Liver (tissue), 3 donors: Measurements from ENCODE around the gene SAMD5.

Experiments used
- EGR1 ChIP-seq, 2 donors: IDR thresholded peaks; 2 replicates each; pipeline ENCODE4 v1.6.1; 2016 to 2018; ENCODE audit warnings: antibody characterized with exemption in 2 of 2, low read depth in 2 of 2
- JUND ChIP-seq, 2 donors: IDR thresholded peaks; 2 replicates each; pipeline ENCODE4 v1.6.1; 2016; ENCODE audit warnings: antibody characterized with exemption in 2 of 2
- RAD21 ChIP-seq, 2 donors: IDR thresholded peaks; 2 replicates each; pipeline ENCODE4 v1.6.1; 2016; ENCODE audit warnings: antibody characterized with exemption in 2 of 2, mild to moderate bottlenecking in 2 of 2
- TAF1 ChIP-seq: conservative IDR thresholded peaks from 2 replicates; pipeline ENCODE4 v1.6.1; 2016; ENCODE audit warnings: antibody characterized with exemption, mild to moderate bottlenecking
- TF ChIP-seq, protein P1 (sequence below): fragments of 150-350 bp; IDR thresholded peaks from 2 replicates; pipeline ENCODE4 v1.5.1; 2017; ENCODE audit warnings: improper control_type of control experiment, low read depth, low read length; ENCODE audit not compliant: missing input control
- donor health status: healthy.
- donor health status: healthy.

DNA sequence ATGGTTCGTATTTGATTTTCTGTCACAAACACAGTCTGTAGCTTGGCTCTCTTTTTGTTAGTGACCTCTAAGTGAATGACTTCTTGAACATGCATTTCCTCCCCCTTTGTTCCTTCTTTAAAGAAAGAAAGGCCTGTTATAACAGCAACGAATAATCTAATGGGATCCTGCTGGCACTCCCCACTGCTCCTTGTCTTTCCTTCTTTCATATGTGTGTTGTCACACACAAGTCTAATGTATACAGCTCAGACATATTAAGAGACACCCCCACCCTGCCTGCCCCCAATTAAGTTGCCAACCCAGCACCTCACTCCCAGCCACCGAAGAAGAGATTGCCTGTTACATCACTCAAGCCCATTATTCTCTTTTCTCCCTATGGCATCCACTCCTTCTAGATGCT, 4.9 kb upstream of the SAMD5 start:
- TF ChIP-seq, protein P1, sequence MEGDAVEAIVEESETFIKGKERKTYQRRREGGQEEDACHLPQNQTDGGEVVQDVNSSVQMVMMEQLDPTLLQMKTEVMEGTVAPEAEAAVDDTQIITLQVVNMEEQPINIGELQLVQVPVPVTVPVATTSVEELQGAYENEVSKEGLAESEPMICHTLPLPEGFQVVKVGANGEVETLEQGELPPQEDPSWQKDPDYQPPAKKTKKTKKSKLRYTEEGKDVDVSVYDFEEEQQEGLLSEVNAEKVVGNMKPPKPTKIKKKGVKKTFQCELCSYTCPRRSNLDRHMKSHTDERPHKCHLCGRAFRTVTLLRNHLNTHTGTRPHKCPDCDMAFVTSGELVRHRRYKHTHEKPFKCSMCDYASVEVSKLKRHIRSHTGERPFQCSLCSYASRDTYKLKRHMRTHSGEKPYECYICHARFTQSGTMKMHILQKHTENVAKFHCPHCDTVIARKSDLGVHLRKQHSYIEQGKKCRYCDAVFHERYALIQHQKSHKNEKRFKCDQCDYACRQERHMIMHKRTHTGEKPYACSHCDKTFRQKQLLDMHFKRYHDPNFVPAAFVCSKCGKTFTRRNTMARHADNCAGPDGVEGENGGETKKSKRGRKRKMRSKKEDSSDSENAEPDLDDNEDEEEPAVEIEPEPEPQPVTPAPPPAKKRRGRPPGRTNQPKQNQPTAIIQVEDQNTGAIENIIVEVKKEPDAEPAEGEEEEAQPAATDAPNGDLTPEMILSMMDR, result no peak
- TF ChIP-seq JUND (IDR thresholded peaks at IDR 0.05), result no peak
- no peak for TF ChIP-seq RAD21 (IDR thresholded peaks at IDR 0.05)
- TF ChIP-seq EGR1 (IDR thresholded peaks at IDR 0.05; ENCODE audit: low read depth in 2 of 2), result no peak
- no peak for TF ChIP-seq TAF1
